ENCODE measurements around the gene SLCO2A1.

Gene SLCO2A1

DNA sequence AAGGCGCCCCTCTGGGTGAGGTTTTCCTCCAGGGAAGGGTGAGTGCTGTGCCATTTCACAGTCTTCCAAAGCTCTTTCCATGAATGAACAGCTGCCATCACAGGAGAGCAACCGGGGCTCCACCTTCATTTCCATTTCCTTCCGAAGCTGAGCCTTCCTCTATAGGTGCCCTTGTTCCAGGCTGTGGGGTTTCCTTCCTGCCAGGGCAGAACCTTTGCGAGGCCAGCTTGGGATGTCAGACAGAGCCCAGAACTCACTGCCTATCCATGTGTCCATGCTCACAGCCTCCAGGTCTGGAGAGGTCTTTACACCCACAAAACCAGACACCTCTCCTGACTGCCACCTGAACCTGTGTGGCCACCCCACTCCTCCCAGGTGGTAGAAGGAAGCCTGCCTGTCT, 49.2 kb downstream of the SLCO2A1 start:
- no peak for DNase-seq (ENCODE audit: low read depth in 2 of 2)

DNA sequence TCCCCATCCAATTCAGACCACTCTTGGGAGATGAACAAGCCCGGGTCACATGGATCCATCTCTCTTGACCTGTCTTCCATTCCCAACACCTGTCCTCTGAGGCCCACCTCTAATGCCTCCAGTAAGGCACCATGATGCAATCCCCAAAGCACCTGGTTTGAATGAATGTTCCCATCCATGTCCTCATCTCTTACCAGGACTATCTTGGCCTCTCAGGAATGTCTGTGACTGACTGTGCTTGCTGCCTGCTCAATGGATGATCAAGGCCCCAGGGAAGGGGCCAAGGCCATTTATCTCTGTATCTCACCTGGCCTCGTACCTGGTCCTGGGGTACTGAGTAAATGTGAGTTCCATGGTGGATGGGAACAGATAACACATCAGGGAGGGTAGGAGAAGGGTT, 49.7 kb downstream of the SLCO2A1 start:
- DNase-seq (ENCODE audit: low read depth in 2 of 2): no peak

- DNase-seq (ENCODE audit: low read depth in 2 of 2): no peak
These were observed 50.2 kb downstream of the SLCO2A1 start for GRCh38 chr3:133979553-133979952.

GRCh38 chr3:133977568-133977967, 52.2 kb downstream of the SLCO2A1 start:
- no peak for DNase-seq (ENCODE audit: low read depth in 2 of 2)

- DNase-seq (ENCODE audit: low read depth in 2 of 2): no peak
These were observed 56.3 kb downstream of the SLCO2A1 start for GRCh38 chr3:133973249-133973980.

DNA sequence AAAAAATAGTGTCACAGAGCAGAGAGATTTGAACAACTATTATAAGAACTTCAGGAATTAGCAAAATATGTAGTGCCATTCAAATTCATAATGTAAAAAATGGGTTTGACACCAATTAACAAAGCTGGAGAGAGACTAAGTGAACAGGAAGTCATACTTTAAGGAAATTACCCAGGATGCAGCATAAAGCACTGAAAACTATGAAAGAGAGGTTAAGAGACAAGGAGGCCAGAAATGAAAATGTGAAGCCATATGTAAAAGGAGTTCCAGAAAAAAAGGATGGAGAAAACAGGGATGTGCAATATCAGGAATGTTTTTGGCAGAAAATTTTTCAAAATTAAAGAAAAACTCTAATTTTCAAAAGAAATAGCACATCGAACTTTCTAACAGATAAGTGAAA, 57.6 kb downstream of the SLCO2A1 start:
- no peak for DNase-seq (ENCODE audit: low read depth in 2 of 2)

DNA sequence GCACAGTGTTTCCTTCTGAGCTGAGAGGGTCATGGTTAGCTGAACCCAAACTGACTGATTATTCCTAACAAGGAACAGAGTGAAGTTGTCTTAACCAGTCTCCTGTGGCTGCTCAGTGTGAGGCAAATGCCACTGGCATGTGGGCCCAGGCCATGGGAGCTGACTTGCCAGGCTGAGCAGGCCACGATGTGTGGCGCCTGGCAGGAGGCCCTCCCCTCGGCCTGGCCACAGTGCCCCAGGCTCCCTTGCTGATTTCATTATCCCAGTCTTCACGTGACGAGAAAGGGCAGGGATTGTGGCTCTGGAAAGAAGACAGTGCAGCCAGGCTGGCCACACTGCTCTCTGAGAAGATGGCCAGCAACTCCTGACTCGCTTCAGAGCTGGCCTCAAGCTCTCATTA, 58.8 kb downstream of the SLCO2A1 start:
- DNase-seq (ENCODE audit: low read depth in 2 of 2): no peak

GRCh38 chr3:133970339-133970738, 59.4 kb downstream of the SLCO2A1 start:
- DNase-seq (ENCODE audit: low read depth in 2 of 2): no peak

GRCh38 chr3:133967992-133968892, 61.5 kb downstream of the SLCO2A1 start:
- no peak for DNase-seq (ENCODE audit: low read depth in 2 of 2)

DNA sequence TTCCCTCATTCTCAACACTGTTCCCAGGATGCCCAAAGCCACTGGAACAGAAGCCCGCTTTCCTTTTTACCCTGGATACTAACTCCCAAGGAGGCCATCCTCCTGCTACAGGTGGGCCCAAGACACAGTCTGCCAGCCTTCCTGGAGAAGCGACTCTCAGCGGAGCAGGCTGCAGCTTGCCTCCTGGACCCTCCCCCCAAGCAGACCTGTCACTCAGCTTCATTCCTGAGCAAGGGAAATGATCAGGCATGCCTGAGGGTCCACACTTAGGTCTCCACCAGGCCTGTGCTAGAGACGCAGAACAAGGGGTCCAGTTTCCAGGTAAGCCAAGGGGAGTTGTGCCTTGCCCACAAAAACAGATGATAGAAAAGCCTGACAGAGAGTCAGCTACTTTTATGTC, 62.8 kb downstream of the SLCO2A1 start:
- no peak for DNase-seq (ENCODE audit: low read depth in 2 of 2)

- DNase-seq (ENCODE audit: low read depth in 2 of 2): no peak
These were observed 63.8 kb downstream of the SLCO2A1 start for GRCh38 chr3:133965906-133966305.

DNA sequence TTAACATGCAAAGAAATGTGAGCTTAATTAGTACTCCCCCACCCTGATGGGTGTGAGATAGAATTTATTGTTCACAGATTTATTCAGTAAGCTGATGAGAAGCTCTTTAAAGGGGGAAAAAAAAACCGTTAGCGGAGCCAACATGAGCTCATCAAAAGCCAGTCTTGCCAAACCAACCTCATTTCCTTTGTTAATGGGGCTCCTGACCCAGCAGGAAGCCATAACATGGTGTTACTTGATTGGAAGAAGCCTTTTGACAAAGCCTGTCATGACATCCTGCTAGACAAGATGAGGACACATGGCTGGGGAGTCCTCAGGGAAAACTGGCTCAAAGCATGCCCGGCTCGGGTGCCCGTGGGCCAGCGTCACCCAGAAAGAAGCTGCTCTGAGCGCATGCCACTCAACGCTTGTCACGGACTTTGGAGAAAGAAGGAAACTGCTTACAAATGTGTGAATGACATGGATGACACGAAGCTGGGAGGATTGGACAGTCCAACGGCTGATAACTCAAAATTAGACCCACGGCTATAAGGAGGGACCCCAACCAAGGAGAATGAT, 64.6 kb downstream of the SLCO2A1 start:
- no peak for DNase-seq (ENCODE audit: low read depth in 2 of 2)

DNA sequence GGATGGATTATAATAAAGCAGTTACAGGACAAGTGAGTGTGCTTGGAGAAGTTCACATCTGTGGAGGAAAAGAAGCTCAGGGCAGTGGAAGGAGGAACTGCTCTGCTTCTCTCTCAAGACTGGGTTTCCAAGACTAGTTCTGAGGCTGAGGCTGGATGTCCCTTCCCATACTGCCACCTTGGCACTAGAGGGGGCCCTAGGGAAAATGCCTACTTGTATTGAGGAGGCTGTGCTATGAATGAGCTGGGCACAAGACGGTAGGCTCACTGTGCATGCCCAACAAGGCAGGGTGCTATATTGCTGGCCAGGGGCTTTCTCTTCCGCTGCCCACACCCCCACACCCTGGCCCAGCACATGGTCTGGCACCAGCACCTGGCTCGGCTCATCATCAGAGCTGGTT, 65.2 kb downstream of the SLCO2A1 start:
- DNase-seq (ENCODE audit: low read depth in 2 of 2): no peak

GRCh38 chr3:133963657-133964396, 65.9 kb downstream of the SLCO2A1 start:
- DNase-seq (ENCODE audit: low read depth in 2 of 2): no peak

GRCh38 chr3:133962849-133963248, 66.9 kb downstream of the SLCO2A1 start:
- no peak for DNase-seq (ENCODE audit: low read depth in 2 of 2)

DNA sequence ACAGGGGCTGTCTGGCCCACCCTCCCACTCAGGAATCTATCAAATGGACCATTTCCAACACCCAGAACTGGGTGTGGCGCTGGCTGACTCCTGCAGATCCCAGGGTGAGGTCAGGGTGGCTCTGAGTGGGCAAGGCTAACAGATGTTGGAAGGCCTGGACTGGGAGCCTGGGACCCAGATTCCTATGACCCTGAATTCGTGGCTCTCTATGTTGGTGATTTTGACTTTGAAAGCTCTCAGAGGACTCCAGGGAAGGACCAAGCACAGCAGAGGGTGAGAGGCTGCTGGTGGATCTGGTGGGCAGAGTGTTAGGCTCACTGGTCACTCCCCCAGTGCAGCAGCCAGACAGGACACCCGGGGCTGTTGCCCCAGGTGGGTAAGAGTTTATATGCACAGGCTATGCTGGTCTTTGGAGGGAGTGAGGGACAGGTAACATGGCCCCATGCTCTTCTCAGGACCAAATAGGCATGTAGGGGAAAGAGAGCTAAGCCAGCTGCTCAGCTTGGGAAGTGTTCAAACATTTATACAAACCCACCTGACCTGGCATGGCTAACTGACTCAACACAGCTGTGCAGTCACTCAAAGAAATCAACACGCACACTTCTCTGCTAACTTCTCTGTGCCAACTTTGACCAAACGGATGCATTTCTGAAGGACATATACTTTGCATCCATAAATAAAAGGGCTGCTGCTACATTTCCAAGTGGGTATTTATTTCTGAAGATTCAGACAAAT, 71.5 kb downstream of the SLCO2A1 start:
- DNase-seq (ENCODE audit: low read depth in 2 of 2): no peak

DNA sequence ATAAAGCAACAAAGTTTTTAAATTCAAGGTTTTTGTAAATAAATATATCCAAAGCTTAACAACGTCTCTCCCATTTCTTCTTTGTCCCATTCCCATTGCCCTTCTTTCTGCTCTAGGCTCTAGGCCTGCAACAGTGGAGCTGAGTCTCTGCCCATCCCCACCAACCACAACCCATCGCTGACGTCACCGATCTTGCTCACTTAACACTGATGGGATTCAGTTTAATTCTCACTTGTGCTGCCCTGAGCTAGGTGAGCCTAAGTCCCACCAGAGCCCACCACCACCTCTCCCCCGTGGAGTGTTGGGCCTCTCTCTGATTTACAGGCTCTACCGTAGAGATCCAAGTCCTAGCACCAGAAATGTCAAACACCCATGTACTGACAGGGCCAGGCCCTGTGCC, 72.7 kb downstream of the SLCO2A1 start:
- DNase-seq (ENCODE audit: low read depth in 2 of 2): no peak

DNA sequence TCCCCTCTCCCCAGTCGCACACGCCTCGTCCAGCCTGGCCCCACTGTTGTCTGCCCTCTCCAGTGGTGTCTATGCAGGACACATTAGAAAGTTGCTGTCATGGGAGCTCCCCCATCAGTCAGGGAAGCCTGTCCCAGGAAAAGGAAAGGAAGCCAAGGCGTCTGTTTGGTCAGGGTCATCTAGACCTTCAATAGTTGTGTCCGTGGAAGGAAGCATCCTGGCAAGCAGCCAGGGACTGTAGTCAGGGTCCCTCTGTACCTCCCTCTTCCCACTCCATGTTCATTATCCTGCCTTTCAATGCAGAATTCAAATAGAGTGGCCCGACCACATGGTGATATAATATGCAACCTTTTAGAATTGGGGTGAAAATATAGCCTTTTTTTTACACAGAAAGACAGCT, 73.4 kb downstream of the SLCO2A1 start:
- DNase-seq (ENCODE audit: low read depth in 2 of 2): no peak

DNA sequence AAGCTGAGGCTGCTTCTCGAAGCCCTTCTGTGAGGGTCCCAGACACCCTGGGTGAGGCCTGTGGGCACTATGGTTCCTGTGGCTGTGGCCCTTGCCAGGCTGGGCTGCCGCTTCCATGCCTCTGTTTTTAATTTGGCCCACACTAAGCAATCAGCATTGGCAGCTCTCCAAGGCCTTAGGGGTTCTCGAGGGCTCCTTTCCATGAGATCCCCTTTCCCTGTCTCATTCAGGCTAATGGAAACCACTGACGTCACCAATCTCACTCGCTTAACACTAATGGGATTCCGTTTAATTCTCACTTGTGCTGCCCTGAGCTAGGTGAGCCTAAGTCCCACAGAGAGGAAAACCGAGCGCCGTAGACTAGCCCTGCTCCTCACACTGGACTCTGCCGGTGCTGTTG, 73.8 kb downstream of the SLCO2A1 start:
- DNase-seq (ENCODE audit: low read depth in 2 of 2): no peak

DNA sequence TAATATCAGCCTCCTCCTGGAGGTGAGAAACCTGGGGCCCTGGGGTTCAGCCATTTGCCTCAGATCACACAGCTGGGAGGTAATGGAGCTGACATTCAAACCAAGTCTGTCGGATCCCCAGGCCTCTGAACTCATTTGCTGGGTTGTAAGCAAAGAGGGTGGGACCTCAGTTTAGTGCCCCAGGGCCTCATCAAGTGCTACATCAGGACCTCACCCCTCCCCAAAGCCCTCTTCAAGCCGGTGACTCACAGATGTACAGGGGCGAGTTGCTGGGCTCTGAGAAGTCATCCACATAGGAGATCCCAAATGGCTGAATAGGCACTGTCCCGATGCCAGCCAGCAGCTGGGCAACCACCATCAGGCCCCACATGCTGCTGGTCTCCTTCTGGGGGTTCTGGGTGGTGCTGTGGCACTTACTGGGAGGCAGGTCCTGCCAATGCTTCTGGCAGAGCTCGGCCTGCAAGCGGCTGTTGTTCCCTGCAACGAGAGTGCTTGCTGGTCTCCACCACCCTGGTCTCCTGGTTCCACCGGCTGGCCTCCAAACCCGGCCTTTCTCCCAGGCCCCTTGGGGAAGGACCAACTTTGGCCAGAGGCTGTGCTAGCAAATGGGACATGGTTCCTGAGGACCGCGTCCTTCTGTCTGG, 74.9 kb downstream of the SLCO2A1 start:
- no peak for DNase-seq (ENCODE audit: low read depth in 2 of 2)

- DNase-seq (ENCODE audit: low read depth in 2 of 2): no peak
These were observed 76.4 kb downstream of the SLCO2A1 start for GRCh38 chr3:133953297-133953696.
